Activated naive CD8-positive, alpha-beta T cell treated with anti-CD3 and anti-CD28 coated beads, Interleukin-2, amount 10 ng/mL, durations not matched to agents 7 days and 5 days (primary cell): ENCODE measurements around the gene PPP1R3G. TPM values are rescaled to one million over a fixed set of nuclear protein-coding genes. Genes with fewer than 3 reads are reported as not detected.

Experiments
- ATAC-seq: fragments of 150-1000 bp; cut with Tn5 transposase; one replicate; pipeline ENCODE4 v1.10.0; 2021; ENCODE audit warnings: low read depth, moderate library complexity
- POLR2A ChIA-PET: fragments of 350-600 bp; sonication (Branson Sonifier 250); formaldehyde crosslinking; loops from one replicate; lab custom pipeline; 2021; ENCODE audit warnings: antibody characterized with exemption; lab: Charles Lee
- DNase-seq: peaks from one replicate; pipeline ENCODE4 v3.0.0; 2021
- H3K27ac Mint-ChIP-seq: one replicate; pipeline ENCODE4 v1.8.0; 2022; ENCODE audit warnings: mild to moderate bottlenecking, mixed read lengths
- H3K27me3 Mint-ChIP-seq: one replicate; pipeline ENCODE4 v1.8.0; 2022; ENCODE audit warnings: mild to moderate bottlenecking, moderate library complexity, mixed read lengths
- H3K36me3 Mint-ChIP-seq: one replicate; pipeline ENCODE4 v1.8.0; 2021; ENCODE audit warnings: mild to moderate bottlenecking, mixed read lengths
- H3K4me1 Mint-ChIP-seq: one replicate; pipeline ENCODE4 v1.8.0; 2021; ENCODE audit warnings: mixed read lengths
- H3K4me3 Mint-ChIP-seq: one replicate; pipeline ENCODE4 v1.8.0; 2022; ENCODE audit warnings: mild to moderate bottlenecking, moderate library complexity, mixed read lengths
- H3K9me3 Mint-ChIP-seq: one replicate; pipeline ENCODE4 v1.8.0; 2021; ENCODE audit warnings: mixed read lengths
- total RNA-seq, 2 experiments: library from RNA; stranded (reverse); gene quantifications; one replicate each; pipeline ENCODE4 v1.2.3, GENCODE V29; 2021

Gene PPP1R3G
- total RNA-seq, 2 experiments from 2014 or later: 0.11 to 0.17 TPM

DNA sequence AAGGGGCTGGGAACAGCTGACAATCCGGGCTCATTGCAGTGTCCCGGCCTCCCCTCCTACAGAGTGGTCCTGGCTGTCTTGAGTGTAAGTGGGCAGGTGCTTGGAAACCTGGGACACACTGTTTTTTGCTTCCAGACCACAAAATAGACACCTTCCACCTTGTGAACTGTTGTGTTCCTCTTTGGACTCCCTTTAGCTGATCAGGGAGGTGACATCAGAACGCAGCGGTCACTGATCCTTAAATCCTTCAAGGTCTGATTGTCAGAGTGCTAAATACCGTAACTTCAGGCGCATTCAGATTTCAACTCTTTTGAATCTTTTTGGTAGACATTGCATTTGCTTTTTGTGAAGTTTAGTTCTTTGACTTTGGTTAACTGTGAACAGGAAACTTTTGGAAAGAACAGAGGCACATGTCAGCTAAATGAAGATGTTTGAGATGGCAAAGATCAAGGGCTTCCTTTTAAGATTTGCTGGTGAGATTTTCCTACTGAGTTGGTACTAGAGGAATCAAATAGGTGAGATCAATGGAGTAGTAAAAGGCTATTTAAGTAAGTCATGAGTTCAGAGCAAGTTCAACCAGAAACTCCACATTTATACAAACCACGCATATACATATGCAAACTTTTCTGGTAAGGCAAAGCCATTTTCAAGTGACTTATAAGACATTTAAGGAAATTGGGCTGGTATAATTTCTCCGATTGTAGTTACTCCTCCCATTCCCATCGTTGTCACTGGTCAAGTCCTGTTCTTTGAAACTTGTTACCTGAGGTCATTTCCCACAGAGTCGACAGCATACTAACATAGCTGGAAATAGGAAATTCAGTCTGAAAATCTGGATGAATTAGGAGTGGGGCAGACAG lies 6.3 kb downstream of the PPP1R3G start:
- Mint-ChIP-seq H3K9me3 (no peaks in the 10 kb centered on the region), H3K27ac (no peak overlapping the region), H3K4me3 (no peak overlapping the region), H3K27me3 (peaks cover 45% of the 10 kb centered on the region), H3K4me1 (peaks cover 3% of the 10 kb centered on the region), H3K36me3 (no peaks in the 10 kb centered on the region)
- DNase-seq (no peak), ATAC-seq (no peak)
- POLR2A ChIA-PET: no interaction called here

DNA sequence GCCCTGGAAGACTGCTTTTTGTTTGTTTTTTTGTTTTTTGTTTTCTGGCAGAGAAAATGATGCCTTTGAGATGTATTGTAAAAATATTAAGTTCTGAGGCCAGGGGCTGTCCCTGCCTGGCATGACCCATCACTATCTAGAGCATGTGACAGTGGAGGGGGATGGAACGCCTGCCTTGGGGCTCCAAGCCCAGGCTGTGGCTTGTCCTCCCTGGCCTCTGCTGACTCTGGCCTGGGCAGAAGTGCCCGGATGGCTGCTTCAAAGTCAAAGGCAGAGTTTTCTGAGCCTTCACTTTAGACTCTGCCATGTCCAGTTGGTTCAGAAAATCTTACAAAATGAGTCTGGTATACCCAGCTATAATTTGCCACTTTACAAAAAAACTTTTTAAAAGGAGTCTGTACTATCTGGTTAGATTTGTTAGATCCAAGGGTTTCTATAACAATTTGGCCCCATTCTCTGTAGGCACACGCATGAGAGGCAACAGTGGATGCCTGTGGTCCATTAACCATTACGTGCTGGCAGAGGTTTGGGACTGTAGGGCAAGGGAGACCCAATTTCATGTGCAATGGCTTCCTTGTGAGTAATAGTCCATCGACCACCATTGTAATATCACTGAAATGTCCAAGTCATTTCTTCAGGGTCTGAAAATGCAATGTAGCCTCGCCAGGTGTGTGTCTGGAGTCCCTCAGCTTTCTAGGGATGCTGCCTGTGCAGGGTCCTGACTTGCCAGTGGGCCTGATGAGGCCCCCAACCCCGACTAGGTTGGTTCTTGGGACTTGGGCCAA lies 8.3 kb downstream of the PPP1R3G start:
- POLR2A ChIA-PET: no interaction called here
- DNase-seq: no peak
- Mint-ChIP-seq H3K27me3 (peaks cover 28% of the 10 kb centered on the region), H3K27ac (no peak overlapping the region), H3K9me3 (no peaks in the 10 kb centered on the region), H3K4me1 (peaks cover 3% of the 10 kb centered on the region), H3K4me3 (no peak overlapping the region), H3K36me3 (no peaks in the 10 kb centered on the region)
- no peak for ATAC-seq

DNA sequence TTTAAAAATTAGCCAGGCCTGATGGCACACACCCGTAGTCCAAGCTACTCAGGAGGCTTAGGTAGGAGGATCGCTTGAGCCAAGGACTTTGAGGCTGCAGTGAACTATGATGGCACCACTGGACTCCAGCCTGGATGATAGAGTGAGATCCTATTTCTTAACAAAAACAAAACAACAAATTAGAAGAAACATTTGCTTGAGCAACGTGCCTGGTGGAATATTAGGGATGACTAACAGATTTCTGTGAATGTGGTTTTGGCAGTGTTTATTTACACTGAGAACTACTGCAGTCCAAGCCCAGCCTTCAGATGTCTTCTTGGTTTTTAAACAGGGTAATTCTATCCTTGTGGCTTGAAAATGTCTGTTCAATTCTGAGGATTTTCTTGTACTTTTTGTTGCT lies 9.2 kb downstream of the PPP1R3G start:
- DNase-seq (no peak), ATAC-seq (no peak)
- Mint-ChIP-seq H3K27me3 (peaks cover 22% of the 10 kb centered on the region), H3K9me3 (no peaks in the 10 kb centered on the region), H3K4me3 (no peak overlapping the region), H3K27ac (no peak overlapping the region), H3K36me3 (no peaks in the 10 kb centered on the region), H3K4me1 (peaks cover 3% of the 10 kb centered on the region)
- POLR2A ChIA-PET: no interaction called here

DNA sequence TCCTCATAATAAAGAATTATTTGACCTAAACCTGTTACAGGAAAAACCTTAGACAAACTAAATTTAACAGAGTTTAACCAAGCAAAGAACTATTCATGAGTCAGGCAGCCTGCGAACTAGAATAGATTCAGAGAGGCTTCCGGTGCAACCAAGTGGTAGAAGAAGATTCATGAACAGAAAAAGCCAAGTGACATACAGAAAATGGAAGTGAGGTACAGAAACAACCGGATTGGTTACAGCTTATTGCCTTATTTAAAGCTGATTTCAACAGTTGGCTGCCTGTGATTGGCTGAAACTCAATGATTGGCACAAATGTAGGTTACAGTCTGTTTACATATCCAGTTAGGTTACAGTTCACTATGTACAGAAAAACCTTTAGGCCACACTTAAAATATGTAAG lies 10.1 kb downstream of the PPP1R3G start:
- Mint-ChIP-seq H3K4me3 (no peak overlapping the region), H3K4me1 (no peaks in the 10 kb centered on the region), H3K27me3 (peaks cover 14% of the 10 kb centered on the region), H3K27ac (no peak overlapping the region), H3K9me3 (no peaks in the 10 kb centered on the region), H3K36me3 (no peaks in the 10 kb centered on the region)
- POLR2A ChIA-PET: no interaction called here
- ATAC-seq (no peak), DNase-seq (no peak)

DNA sequence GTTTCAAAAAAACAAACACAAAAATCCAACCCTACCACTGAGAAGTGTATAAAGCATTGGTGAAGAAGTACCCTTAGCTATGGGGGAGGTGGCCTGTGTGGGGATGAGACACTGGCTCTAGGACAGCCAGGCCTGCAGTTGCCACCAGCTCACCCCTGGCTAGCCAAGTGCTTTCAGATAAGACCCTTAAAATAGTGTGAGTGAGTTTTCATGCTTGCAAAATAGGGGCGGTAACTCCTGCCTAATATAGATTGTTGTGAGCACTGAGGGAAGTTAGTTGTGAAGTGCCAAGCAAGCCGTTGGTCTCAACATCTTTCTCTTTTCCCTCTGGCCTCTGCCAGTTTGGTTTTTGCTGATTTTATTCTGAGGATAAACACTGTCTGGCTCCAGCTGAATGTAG lies 11.3 kb downstream of the PPP1R3G start:
- no peak overlapping the region for H3K27ac Mint-ChIP-seq
- POLR2A ChIA-PET: no interaction called here

DNA sequence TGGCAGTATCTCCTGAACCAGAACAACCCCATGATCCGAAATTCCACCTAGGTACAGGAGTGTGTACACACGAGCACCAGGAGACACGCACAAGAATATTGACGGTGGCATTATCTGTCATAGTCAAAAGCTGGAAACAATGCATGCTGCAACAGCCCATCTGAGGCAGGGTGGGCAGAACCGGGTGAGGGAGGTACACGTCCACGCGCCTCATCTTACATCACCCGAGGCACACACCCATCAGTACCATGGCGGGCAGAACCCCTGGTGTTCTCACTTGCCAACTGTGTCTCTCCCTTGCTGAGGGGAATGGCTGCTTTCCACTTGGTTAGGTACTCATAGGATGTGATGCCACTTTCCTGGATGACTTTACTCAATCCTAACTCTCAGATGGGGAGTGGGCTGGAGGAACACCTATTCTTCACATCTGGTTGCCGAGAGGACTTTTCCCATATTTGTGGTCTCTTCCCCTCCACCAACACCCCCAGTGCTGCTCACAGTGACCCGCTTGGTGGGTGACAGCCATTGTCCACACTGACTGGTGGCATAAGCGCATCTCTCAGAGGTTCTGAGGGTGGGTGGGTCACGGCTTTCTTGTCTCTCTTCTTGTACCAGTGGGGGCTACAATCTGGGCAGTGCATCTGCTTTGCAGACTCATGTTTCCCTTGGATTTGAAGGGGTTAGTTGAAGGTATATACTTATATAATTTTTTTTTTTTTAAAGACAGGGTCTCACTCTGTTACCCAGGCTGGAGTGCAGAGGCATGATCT lies 13.5 kb downstream of the PPP1R3G start:
- H3K9me3 Mint-ChIP-seq: no peaks in the 10 kb centered on the region
- no peaks in the 10 kb centered on the region for H3K4me1 Mint-ChIP-seq
- ATAC-seq: no peak
- H3K27ac Mint-ChIP-seq: no peak overlapping the region
- no peak overlapping the region for H3K4me3 Mint-ChIP-seq
- peaks cover 2% of the 10 kb centered on the region for H3K27me3 Mint-ChIP-seq
- no peak for DNase-seq
- POLR2A ChIA-PET: no interaction called here
- H3K36me3 Mint-ChIP-seq: no peaks in the 10 kb centered on the region

More for the DNA sequence above, 11.3 kb downstream of the PPP1R3G start:
- Mint-ChIP-seq H3K27me3 (peaks cover 7% of the 10 kb centered on the region), H3K36me3 (no peaks in the 10 kb centered on the region), H3K4me1 (no peaks in the 10 kb centered on the region), H3K4me3 (no peak overlapping the region), H3K9me3 (no peaks in the 10 kb centered on the region)
- ATAC-seq: no peak
- no peak for DNase-seq

DNA sequence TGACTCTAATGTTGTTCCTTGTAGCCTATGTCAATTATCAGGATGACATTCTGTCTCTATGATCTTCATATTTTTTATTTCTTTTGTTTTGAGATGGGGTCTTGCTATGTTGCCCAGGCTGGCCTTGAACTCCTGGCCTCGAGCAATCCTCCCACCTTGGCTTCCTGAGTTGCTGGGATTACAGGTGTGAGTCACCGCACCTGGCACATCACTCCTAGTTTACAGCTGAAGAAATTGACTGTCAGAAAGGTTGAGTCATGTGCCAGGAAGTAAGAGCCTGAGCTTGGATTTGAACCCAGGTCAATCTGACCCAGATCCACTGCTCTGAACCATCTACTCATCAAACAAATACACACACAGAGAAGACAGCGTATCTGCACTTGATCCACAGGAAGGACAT lies 14.4 kb downstream of the PPP1R3G start:
- no peak for ATAC-seq
- Mint-ChIP-seq H3K27me3 (peaks cover 1% of the 10 kb centered on the region), H3K27ac (no peak overlapping the region), H3K9me3 (no peaks in the 10 kb centered on the region), H3K4me1 (no peaks in the 10 kb centered on the region), H3K36me3 (no peaks in the 10 kb centered on the region), H3K4me3 (no peak overlapping the region)
- DNase-seq: no peak
- POLR2A ChIA-PET: no interaction called here

DNA sequence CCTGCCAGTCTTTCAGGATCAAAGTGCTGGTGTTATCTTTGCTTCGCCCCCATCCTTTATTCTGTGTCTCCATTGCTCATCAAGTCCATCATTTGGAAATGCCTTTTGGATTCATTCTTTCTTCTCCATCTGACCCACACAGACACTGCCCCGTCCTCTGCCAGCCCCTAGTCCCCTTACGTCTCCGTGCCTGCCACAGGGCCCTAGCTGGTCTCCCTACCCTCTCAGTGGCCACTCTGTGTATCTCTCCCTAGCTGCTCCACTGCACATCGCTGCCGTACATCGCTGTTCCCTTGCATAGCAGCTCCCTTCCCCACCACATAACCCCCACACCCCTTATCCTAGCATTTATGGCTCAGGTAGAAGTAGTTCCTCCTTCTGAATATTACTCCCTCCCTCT lies 15.7 kb downstream of the PPP1R3G start:
- POLR2A ChIA-PET: no interaction called here

DNA sequence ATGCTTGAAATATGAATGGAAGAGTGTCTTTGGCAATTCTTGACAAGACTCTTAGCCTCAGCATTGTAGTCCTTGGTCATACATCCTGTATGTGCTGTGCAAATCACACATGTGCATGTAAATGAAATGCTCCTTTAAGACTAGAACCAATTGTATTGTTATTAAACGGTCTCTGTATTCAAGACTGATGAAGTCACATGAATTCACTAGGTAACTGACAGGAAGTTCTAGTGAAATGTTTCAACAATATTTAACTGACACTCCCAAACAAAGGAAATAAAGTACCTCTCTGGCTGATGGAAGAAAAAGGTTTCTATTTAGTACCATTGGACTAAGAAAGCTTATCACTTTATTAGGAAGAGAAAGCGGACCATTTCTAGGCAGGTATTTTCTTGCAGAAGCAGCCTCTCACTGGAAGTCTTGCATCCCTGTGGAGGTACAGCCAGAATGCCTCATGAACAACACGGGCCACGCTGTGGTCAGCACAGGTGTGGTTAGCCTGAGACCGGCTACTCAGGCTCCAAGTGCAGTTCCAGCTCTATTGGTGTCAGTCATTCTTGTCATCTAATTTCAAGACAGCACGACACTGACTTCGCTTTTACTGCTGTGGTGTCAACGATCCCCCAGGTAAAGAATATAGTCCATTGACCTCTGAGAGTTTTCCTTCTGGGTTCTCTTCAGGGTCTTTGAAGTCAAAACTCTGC lies 17.3 kb downstream of the PPP1R3G start:
- ATAC-seq (no peak), DNase-seq (no peak)
- no peaks in the 10 kb centered on the region for H3K4me1 Mint-ChIP-seq
- no peaks in the 10 kb centered on the region for H3K36me3 Mint-ChIP-seq
- H3K4me3 Mint-ChIP-seq: no peak overlapping the region
- no peaks in the 10 kb centered on the region for H3K9me3 Mint-ChIP-seq
- no peak overlapping the region for H3K27ac Mint-ChIP-seq
- POLR2A ChIA-PET: no interaction called here
- no peaks in the 10 kb centered on the region for H3K27me3 Mint-ChIP-seq

More for the DNA sequence above, 15.7 kb downstream of the PPP1R3G start:
- no peak for DNase-seq
- Mint-ChIP-seq H3K36me3 (no peaks in the 10 kb centered on the region), H3K4me3 (no peak overlapping the region), H3K9me3 (no peaks in the 10 kb centered on the region), H3K27me3 (no peaks in the 10 kb centered on the region), H3K4me1 (no peaks in the 10 kb centered on the region), H3K27ac (no peak overlapping the region)
- ATAC-seq: no peak

DNA sequence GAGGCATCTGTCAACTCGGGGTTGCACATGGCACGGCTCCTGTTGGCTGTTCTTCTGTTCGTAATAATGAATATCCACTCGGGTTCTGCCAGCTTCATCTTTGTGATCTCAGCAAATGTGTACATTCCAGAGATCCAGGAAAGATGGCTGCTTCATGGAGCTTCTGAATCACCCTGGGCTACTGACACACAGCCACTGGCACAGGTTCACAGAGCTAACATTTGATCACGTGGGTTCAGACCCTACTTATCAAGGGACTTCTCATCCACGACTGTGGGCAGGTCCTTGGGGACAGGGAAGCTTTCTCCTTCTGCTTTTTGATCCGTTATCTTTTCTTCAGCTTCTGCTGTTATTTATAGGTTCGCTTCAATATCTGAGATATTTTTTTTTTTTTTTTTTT lies 18.1 kb downstream of the PPP1R3G start:
- no peaks in the 10 kb centered on the region for H3K4me1 Mint-ChIP-seq
- no peaks in the 10 kb centered on the region for H3K9me3 Mint-ChIP-seq
- DNase-seq: no peak
- no peaks in the 10 kb centered on the region for H3K27me3 Mint-ChIP-seq
- ATAC-seq: no peak
- POLR2A ChIA-PET: no interaction called here
- no peak overlapping the region for H3K4me3 Mint-ChIP-seq
- no peaks in the 10 kb centered on the region for H3K36me3 Mint-ChIP-seq
- no peak overlapping the region for H3K27ac Mint-ChIP-seq

DNA sequence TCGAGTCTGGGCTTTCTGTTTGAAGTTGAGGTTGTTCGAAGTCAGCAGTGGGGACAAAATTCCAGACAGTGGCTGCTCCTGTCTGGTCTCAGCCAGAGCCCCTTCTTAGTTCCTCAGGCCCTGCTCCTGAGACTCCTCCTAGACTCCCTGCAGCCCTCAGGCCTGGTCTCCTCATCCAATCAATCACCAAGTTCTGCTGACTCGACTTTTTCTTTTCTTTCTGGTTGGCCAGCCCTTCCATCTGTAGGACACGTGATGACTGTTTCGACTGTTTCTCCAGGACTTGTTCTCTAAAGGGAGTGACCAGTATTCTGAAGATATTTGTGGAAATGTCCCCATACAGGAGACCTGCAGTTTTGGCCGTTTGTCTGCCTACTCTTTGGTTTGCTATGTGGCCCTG lies 19.5 kb downstream of the PPP1R3G start:
- Mint-ChIP-seq H3K4me1 (no peaks in the 10 kb centered on the region), H3K27me3 (no peaks in the 10 kb centered on the region), H3K9me3 (no peaks in the 10 kb centered on the region), H3K4me3 (no peak overlapping the region), H3K27ac (no peak overlapping the region), H3K36me3 (no peaks in the 10 kb centered on the region)
- POLR2A ChIA-PET: no interaction called here
- DNase-seq (no peak), ATAC-seq (no peak)

DNA sequence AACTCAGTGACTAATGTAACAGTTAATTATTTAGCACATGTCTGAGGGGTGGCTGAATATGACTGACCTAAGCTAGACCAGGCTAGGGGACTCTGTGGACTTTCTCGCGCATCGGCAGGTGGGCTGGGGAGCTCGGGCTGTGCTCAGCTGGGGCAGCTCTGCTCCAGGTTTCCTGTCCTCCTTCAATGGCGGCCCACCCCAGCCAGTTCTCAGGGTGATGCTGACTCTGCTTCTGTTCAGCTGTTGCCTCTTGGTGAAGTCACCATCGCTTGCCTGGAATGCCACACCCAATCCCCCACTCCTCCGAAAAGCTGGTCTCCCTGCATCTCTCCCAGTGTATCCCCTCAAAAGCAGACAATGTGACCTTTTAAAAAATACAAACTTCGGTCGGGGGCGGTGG lies 20.0 kb downstream of the PPP1R3G start:
- POLR2A ChIA-PET: no interaction called here
- Mint-ChIP-seq H3K4me3 (no peak overlapping the region), H3K9me3 (no peaks in the 10 kb centered on the region), H3K27ac (no peak overlapping the region), H3K27me3 (no peaks in the 10 kb centered on the region), H3K4me1 (no peaks in the 10 kb centered on the region), H3K36me3 (no peaks in the 10 kb centered on the region)
- no peak for DNase-seq
- no peak for ATAC-seq

DNA sequence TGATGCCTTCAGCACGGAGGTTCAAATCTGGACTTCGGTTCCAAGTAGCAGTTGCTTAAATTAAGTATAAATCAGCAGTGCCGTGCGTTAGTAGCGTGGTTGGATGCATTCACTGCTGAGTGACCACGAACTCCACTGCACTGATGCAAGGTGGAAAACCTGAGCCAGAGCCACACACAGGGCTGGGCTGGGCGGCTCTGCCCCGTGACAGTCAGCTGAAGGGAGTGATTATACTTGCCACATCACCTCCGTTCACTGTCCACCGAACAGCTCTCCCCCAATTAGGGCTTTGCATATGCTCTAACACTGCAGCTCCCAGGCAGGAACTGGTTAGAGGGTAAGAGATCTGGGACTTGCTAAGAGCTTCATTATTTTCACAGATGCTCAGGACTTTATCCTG lies 22.2 kb downstream of the PPP1R3G start:
- Mint-ChIP-seq H3K27ac (no peak overlapping the region), H3K4me3 (no peak overlapping the region), H3K4me1 (no peaks in the 10 kb centered on the region), H3K9me3 (no peaks in the 10 kb centered on the region), H3K36me3 (no peaks in the 10 kb centered on the region), H3K27me3 (no peaks in the 10 kb centered on the region)
- ATAC-seq (no peak), DNase-seq (no peak)
- POLR2A ChIA-PET: no interaction called here
